ENCODE measurements around the gene OR6C2. TPM values are rescaled to one million over a fixed set of nuclear protein-coding genes. Genes with fewer than 3 reads are reported as not detected.
A peak's percentile ranks its signal among the peaks of the same experiment; 100 is the strongest.
"Not testable (repeated sequence)": the region's sequence is repeated elsewhere in the genome, so short reads cannot be mapped to it uniquely, and the experiment has no call there.

The OR6C2 gene
- total RNA-seq, 1 donor from 2014 or later, result not detected

GRCh38 chr12:55416961-55417360 is 26.9 kb upstream of the OR6C2 start:
- peaks cover 4% of the 10 kb centered on the region for H3K4me1 Mint-ChIP-seq (ENCODE audit: unreplicated experiment)

GRCh38 chr12:55420307-55420962 is 23.4 kb upstream of the OR6C2 start:
- Mint-ChIP-seq H3K27me3 (no peaks in the 10 kb centered on the region), H3K4me3 (no peak overlapping the region), H3K27ac (no peak overlapping the region), H3K36me3 (no peaks in the 10 kb centered on the region), H3K4me1 (ENCODE audit: unreplicated experiment) (no peaks in the 10 kb centered on the region), H3K9me3 (peaks cover 18% of the 10 kb centered on the region)
- TF ChIP-seq CTCF (conservative IDR thresholded peaks at IDR 0.05), result no peak
- no peak for DNase-seq (ENCODE audit: extremely low spot score, unreplicated experiment)

More at GRCh38 chr12:55416961-55417360, 26.9 kb upstream of the OR6C2 start:
- Mint-ChIP-seq H3K27ac (peak overlapping the region; percentile 50), H3K36me3 (no peaks in the 10 kb centered on the region), H3K9me3 (peaks cover 19% of the 10 kb centered on the region), H3K27me3 (no peaks in the 10 kb centered on the region), H3K4me3 (peak overlapping the region; percentile 53)
- no peak for TF ChIP-seq CTCF (conservative IDR thresholded peaks at IDR 0.05)
- no peak for DNase-seq (ENCODE audit: extremely low spot score, unreplicated experiment)

GRCh38 chr12:55425954-55426353 is 17.9 kb upstream of the OR6C2 start, which contains the start of gene OR6C76:
OR6C76 (plus strand) TSS chr12:55426254; CDS start chr12:55426254, 0 bp downstream.
- Mint-ChIP-seq H3K4me1 (ENCODE audit: unreplicated experiment) (no peaks in the 10 kb centered on the region), H3K27ac (no peak within 1 kb of the TSS), H3K9me3 (no peaks in the 10 kb centered on the region), H3K27me3 (no peaks in the 10 kb centered on the region), H3K36me3 (no peaks in the 10 kb centered on the region), H3K4me3 (no peak within 1 kb of the TSS)
- TF ChIP-seq CTCF (conservative IDR thresholded peaks at IDR 0.05), result no peak
- no peak for DNase-seq (ENCODE audit: extremely low spot score, unreplicated experiment)

- no peak for TF ChIP-seq CTCF (conservative IDR thresholded peaks at IDR 0.05)
- no peaks in the 10 kb centered on the region for H3K27me3 Mint-ChIP-seq
- H3K36me3 Mint-ChIP-seq, result no peaks in the 10 kb centered on the region
- no peak overlapping the region for H3K4me3 Mint-ChIP-seq
- H3K9me3 Mint-ChIP-seq, result no peaks in the 10 kb centered on the region
- no peaks in the 10 kb centered on the region for H3K4me1 Mint-ChIP-seq (ENCODE audit: unreplicated experiment)
- no peak overlapping the region for H3K27ac Mint-ChIP-seq
- DNase-seq (ENCODE audit: extremely low spot score, unreplicated experiment), result no peak
These were observed 15.3 kb upstream of the OR6C2 start for GRCh38 chr12:55428331-55429243.

GRCh38 chr12:55441233-55441632 is 2.6 kb upstream of the OR6C2 start:
- not testable (repeated sequence) for H3K9me3 Mint-ChIP-seq; H3K4me3 Mint-ChIP-seq; H3K27ac Mint-ChIP-seq; H3K27me3 Mint-ChIP-seq; DNase-seq (ENCODE audit: extremely low spot score, unreplicated experiment); H3K4me1 Mint-ChIP-seq (ENCODE audit: unreplicated experiment); H3K36me3 Mint-ChIP-seq

GRCh38 chr12:55445357-55445756 is 1.5 kb downstream of the OR6C2 start:
- H3K36me3 Mint-ChIP-seq, result no peaks in the 10 kb centered on the region
- TF ChIP-seq CTCF (conservative IDR thresholded peaks at IDR 0.05), result no peak
- no peaks in the 10 kb centered on the region for H3K4me1 Mint-ChIP-seq (ENCODE audit: unreplicated experiment)
- DNase-seq (ENCODE audit: extremely low spot score, unreplicated experiment), result no peak
- H3K27me3 Mint-ChIP-seq, result no peaks in the 10 kb centered on the region
- no peak overlapping the region for H3K4me3 Mint-ChIP-seq
- no peak overlapping the region for H3K27ac Mint-ChIP-seq
- peaks cover 2% of the 10 kb centered on the region for H3K9me3 Mint-ChIP-seq

Data from type B pancreatic cell (in vitro differentiated cells).